GM19328 (cell line): Measurements from ENCODE around the gene WARS2.

Experiments used
- ATAC-seq: cut with Tn5 transposase; IDR thresholded peaks from one replicate; pipeline ENCODE4 v1.9.1; 2021; ENCODE audit warnings: mild to moderate bottlenecking, moderate library complexity; ENCODE audit not compliant: unreplicated experiment

Gene WARS2

GRCh38 chr1:119001181-119002027 is 139.0 kb downstream of the WARS2 start:
- ATAC-seq: no peak

GRCh38 chr1:119000371-119001180 is 139.9 kb downstream of the WARS2 start:
- ATAC-seq: no peak

- no peak for ATAC-seq
These were observed 140.9 kb downstream of the WARS2 start for GRCh38 chr1:118999348-119000071.

- ATAC-seq: no peak
These were observed 142.3 kb downstream of the WARS2 start for GRCh38 chr1:118998171-118998570.

GRCh38 chr1:118997225-118997624 is 143.2 kb downstream of the WARS2 start:
- ATAC-seq: no peak

GRCh38 chr1:118995312-118996016 is 145.0 kb downstream of the WARS2 start:
- ATAC-seq: no peak

- ATAC-seq: no peak
These were observed 146.8 kb downstream of the WARS2 start for GRCh38 chr1:118993700-118994026.

- ATAC-seq: no peak
These were observed 147.4 kb downstream of the WARS2 start for GRCh38 chr1:118992868-118993699.

- no peak for ATAC-seq
These were observed 148.1 kb downstream of the WARS2 start for GRCh38 chr1:118992237-118992825.

GRCh38 chr1:118991448-118991847 is 149.0 kb downstream of the WARS2 start:
- ATAC-seq: no peak

- ATAC-seq: no peak
These were observed 149.8 kb downstream of the WARS2 start for GRCh38 chr1:118990513-118991152.

- no peak for ATAC-seq
These were observed 150.5 kb downstream of the WARS2 start for GRCh38 chr1:118989878-118990378.

GRCh38 chr1:118989006-118989815 is 151.2 kb downstream of the WARS2 start:
- ATAC-seq: no peak

GRCh38 chr1:118988186-118989005 is 152.1 kb downstream of the WARS2 start, which contains the start of gene TBX15:
Gene TBX15 (minus strand): TSS chr1:118988343. CDS start chr1:118987795, 548 bp downstream.
- ATAC-seq: no peak

- ATAC-seq: no peak
These were observed 152.8 kb downstream of the WARS2 start for GRCh38 chr1:118987468-118988185.
